AG10803 (cell line): ENCODE data around the gene BLMH.

Experiments
- DNase-seq: peaks from one replicate; pipeline ENCODE4 v3.0.0; 2010; ENCODE audit warnings: low read depth
- H3K4me3 ChIP-seq: 2 replicates; pipeline ENCODE4 v1.5.1; 2011; ENCODE audit warnings: mild to moderate bottlenecking, low read length, control low read depth
- TF ChIP-seq, protein P1 (sequence below): conservative IDR thresholded peaks from 2 replicates; pipeline ENCODE4 v1.5.1; 2011; ENCODE audit warnings: mild to moderate bottlenecking, low read length, control low read depth, inconsistent platforms

BLMH gene

GRCh38 chr17:30256756-30257506, 34.8 kb downstream of the BLMH start:
- peak; percentile 60 for DNase-seq
- no peak overlapping the region for H3K4me3 ChIP-seq
- TF ChIP-seq, protein P1, sequence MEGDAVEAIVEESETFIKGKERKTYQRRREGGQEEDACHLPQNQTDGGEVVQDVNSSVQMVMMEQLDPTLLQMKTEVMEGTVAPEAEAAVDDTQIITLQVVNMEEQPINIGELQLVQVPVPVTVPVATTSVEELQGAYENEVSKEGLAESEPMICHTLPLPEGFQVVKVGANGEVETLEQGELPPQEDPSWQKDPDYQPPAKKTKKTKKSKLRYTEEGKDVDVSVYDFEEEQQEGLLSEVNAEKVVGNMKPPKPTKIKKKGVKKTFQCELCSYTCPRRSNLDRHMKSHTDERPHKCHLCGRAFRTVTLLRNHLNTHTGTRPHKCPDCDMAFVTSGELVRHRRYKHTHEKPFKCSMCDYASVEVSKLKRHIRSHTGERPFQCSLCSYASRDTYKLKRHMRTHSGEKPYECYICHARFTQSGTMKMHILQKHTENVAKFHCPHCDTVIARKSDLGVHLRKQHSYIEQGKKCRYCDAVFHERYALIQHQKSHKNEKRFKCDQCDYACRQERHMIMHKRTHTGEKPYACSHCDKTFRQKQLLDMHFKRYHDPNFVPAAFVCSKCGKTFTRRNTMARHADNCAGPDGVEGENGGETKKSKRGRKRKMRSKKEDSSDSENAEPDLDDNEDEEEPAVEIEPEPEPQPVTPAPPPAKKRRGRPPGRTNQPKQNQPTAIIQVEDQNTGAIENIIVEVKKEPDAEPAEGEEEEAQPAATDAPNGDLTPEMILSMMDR: no peak

- TF ChIP-seq, protein P1: no peak
- no peak overlapping the region for H3K4me3 ChIP-seq
- DNase-seq: no peak
Observed at GRCh38 chr17:30254150-30254549, 37.6 kb downstream of the BLMH start.

DNA sequence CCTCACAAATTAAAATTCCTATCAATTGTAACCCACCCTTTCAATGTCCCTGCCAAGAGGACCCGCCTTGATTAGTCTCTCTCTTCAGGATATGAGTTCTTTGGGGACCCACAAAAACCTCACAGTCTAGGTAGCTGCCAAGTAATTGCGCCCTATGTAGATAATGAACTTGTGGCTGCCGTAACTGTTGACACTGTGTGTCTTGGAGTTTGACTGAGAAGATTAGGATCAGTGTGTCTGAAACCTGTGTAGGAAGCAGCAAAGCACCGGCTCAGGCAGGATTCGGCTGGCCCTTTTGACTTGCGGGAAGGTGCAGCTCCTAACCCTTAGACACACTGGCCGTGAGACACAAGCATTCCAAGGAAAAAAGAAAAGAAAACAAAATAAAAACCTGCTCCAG, 38.4 kb downstream of the BLMH start:
- H3K4me3 ChIP-seq: no peak overlapping the region
- no peak for DNase-seq
- TF ChIP-seq, protein P1: no peak

DNA sequence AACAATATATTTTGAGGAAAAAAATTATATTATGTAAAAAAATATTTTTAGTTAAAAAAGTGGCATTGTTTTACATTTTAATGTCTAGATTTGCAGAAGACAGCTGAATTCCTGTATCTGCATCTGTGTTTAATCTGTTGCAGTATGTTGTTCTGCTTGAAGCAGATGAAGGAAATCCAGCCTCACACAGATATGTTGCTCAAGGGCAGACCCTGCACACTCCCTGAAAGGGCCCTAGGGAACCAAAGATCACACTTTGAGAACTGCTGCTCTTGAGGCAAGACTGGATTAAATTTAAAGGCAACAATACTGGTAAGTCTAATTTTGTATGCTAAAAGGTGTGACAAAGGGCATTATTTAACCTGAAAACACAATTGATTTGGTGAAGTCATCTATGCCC, 39.8 kb downstream of the BLMH start:
- DNase-seq: no peak
- TF ChIP-seq, protein P1: no peak
- no peak overlapping the region for H3K4me3 ChIP-seq

GRCh38 chr17:30249460-30249859, 42.3 kb downstream of the BLMH start:
- no peak for DNase-seq
- TF ChIP-seq, protein P1: no peak
- H3K4me3 ChIP-seq: no peak overlapping the region

- no peak for DNase-seq
- no peak overlapping the region for H3K4me3 ChIP-seq
- TF ChIP-seq, protein P1: no peak
Observed at GRCh38 chr17:30248786-30249185, 43.0 kb downstream of the BLMH start.

GRCh38 chr17:30246460-30246859, 45.3 kb downstream of the BLMH start:
- TF ChIP-seq, protein P1: no peak
- no peak for DNase-seq

More at GRCh38 chr17:30246460-30246859, 45.3 kb downstream of the BLMH start:
- H3K4me3 ChIP-seq: no peak overlapping the region
